ENCODE data around the gene MACO1.
"Not testable (repeated sequence)": the region's sequence is repeated elsewhere in the genome, so short reads cannot be mapped to it uniquely, and the experiment has no call there.

The MACO1 gene, protein sequence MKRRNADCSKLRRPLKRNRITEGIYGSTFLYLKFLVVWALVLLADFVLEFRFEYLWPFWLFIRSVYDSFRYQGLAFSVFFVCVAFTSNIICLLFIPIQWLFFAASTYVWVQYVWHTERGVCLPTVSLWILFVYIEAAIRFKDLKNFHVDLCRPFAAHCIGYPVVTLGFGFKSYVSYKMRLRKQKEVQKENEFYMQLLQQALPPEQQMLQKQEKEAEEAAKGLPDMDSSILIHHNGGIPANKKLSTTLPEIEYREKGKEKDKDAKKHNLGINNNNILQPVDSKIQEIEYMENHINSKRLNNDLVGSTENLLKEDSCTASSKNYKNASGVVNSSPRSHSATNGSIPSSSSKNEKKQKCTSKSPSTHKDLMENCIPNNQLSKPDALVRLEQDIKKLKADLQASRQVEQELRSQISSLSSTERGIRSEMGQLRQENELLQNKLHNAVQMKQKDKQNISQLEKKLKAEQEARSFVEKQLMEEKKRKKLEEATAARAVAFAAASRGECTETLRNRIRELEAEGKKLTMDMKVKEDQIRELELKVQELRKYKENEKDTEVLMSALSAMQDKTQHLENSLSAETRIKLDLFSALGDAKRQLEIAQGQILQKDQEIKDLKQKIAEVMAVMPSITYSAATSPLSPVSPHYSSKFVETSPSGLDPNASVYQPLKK

DNA sequence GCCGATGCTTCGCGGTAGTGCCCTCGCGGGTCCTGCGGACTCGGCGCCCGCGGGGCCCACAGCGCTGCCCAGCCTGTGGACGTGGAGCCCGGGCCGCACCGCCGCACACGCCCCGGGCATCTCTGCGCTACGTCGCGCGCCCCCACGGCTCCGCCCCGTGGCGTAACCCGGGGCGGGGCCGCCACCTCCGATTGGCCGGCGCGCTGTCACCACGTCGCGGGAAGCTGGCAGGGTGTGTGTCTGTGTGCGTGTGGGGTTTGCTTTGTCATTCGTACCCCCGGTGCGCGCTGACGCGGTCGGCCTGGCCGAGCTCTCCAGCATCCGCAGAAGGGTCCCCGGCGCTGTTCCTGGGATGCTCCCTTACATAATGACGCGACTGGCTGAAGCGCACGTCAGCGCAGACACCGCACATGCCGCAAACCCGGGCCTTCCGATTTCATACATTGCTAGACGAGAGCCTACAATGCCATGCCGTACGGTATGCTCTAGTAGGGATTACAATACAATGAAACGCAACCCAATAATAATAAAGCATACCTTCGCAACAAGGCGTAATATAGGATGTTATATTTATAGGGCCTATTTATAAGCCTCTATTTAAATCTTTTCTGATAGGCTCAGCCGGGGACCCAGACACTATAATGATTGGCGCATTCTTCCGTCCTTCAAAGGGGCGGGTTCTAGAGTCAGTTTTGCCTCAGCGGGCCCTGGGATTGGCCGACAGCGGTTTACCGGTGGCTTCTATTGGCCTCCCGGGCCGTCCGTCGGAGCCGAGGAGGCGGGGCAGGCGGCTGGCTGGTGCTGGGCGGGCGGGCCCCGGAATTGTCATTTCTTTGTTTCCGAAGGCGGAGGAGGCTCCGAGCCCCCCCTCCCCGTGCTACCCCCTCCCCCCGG lies at the start of gene MACO1:
Gene MACO1 (plus strand): TSS at position 825 of the 894 bp plus-strand sequence. CDS start 202 bp downstream, outside the sequence.
- Histone ChIP-seq H3K27ac (no peak within 1 kb of the TSS; the same call in 1 of the 2 replicates), H3K4me3 (peak within 1 kb of the TSS; percentile 80), H3K9me3 (ENCODE audit: low read depth, low read length) (no peaks in the 10 kb centered on the region), H3K9ac (ENCODE audit: insufficient read length) (peak within 1 kb of the TSS; percentile 82), H3K36me3 (ENCODE audit: insufficient read depth, low read length) (no peaks in the 10 kb centered on the region)
- no peak for TF ChIP-seq EZH2 (IDR thresholded peaks at IDR 0.05)
- TF ChIP-seq POLR2AphosphoS5 (IDR thresholded peaks at IDR 0.05; ENCODE audit: borderline replicate concordance, low read depth, low read length): peak; percentile 54; the same call in 1 of the 2 replicates
- peak; percentile 96 for DNase-seq (ENCODE audit: low read depth, low spot score)

DNA sequence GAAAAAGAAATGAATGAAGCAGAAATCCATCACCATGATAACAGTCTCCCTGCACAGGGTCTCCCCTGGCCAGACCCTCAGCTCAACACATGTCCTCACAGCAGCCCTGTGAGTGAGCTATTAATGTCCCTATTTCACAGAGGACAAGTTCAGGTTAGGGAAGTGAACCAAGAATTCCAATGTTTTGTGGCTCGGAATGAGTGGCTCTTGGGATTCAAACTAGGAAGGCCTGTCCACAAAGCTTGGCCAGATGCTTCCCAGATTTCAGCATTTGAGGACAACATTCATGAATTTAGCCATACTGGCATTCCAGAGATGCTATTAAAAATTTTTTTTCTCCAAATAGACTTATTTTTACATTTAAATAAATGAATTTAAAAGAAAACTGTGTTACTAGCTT lies 48.2 kb upstream of the MACO1 start:
- DNase-seq (ENCODE audit: low read depth, low spot score); H3K27ac ChIP-seq; H3K9me3 ChIP-seq (ENCODE audit: low read depth, low read length); H3K36me3 ChIP-seq (ENCODE audit: insufficient read depth, low read length); H3K4me3 ChIP-seq; H3K9ac ChIP-seq (ENCODE audit: insufficient read length): not testable (repeated sequence)

DNA sequence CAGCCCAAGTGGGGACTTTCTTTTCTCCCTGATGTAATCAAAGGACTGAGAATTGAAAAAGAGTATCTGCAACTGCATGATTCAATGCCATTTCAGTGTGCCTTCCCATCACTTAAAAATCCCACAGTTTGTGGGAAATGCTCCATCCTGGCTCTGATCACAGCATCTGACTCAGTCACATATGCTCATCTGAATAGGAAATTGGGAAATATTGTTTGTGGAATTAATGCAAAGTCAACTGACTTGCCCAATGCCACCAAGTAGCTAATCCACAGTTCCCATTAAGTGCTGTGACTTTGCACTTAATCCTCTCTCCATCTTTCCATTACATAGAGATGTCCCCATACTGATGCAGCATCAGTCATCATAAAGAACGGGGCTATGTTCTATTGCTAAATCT lies 47.6 kb upstream of the MACO1 start:
- DNase-seq (ENCODE audit: low read depth, low spot score); H3K9ac ChIP-seq (ENCODE audit: insufficient read length): not testable (repeated sequence)

DNA sequence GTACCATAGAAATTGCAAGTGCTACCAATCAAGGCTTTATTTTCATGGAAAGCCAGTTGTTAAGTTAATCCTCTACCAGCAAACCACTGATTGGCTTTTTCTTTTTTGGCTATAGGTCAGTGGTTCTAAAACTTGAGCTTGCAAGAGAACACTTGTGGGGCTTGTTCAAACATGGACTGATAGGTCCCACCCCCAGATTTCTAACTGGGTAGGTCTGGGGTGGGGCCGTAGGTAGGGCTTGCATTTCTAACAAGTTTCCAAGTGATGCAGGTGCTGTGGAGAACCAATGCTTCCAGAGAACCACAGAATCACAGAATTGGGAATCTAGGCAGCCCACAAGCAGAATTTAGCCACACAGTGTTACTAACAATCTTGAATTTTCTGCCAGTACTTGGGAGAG lies 46.8 kb upstream of the MACO1 start:
- H3K9ac ChIP-seq (ENCODE audit: insufficient read length); H3K9me3 ChIP-seq (ENCODE audit: low read depth, low read length); DNase-seq (ENCODE audit: low read depth, low spot score); H3K4me3 ChIP-seq; H3K27ac ChIP-seq; H3K36me3 ChIP-seq (ENCODE audit: insufficient read depth, low read length): not testable (repeated sequence)

More for the DNA sequence above, 47.6 kb upstream of the MACO1 start:
- not testable (repeated sequence) for H3K9me3 ChIP-seq (ENCODE audit: low read depth, low read length); H3K36me3 ChIP-seq (ENCODE audit: insufficient read depth, low read length); H3K27ac ChIP-seq; H3K4me3 ChIP-seq

DNA sequence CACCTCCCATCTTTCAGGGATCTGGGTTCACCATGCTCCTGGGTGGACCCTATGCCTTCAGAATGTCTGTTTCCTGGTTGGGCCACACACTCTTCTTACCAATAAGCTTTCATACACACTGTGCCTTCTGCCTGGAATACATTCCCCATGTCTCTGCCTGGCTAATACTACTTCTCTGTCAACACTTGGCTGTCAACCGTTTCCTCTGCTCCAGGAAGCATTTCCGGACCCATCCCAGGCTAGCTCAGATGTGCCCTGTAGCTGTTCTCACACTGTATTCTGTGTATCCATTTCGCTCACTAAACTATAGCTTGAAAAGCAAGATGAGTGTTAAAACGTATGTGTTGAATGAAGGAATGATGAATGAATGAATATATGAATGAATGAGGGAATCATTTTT lies 43.6 kb upstream of the MACO1 start:
- not testable (repeated sequence) for H3K27ac ChIP-seq; H3K36me3 ChIP-seq (ENCODE audit: insufficient read depth, low read length); H3K4me3 ChIP-seq; H3K9me3 ChIP-seq (ENCODE audit: low read depth, low read length); H3K9ac ChIP-seq (ENCODE audit: insufficient read length)
- peak; percentile 96 for DNase-seq (ENCODE audit: low read depth, low spot score)
- peak; percentile 16; the same call in 1 of the 2 replicates for TF ChIP-seq POLR2AphosphoS5 (IDR thresholded peaks at IDR 0.05; ENCODE audit: borderline replicate concordance, low read depth, low read length)

DNA sequence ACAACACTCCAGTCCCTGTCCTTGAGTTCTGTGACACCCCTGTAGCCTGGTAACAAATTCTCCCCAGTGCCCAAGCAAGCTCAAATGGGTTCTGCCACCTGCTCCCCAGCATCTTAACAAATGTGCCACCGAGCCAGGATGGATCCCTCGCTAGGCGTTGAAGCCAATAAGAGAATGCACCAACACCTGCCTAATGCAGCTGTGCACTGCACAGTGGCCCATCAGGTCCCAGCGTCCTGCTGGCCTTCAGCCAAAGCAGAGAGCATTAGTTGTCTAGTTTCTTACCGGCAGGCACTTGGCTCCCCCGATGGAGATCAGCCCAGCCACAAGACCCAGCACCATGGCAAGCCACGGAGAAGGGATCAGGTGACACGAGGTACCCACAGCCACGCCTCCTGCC lies 42.0 kb upstream of the MACO1 start:
- not testable (repeated sequence) for DNase-seq (ENCODE audit: low read depth, low spot score); H3K36me3 ChIP-seq (ENCODE audit: insufficient read depth, low read length); H3K27ac ChIP-seq; H3K9me3 ChIP-seq (ENCODE audit: low read depth, low read length); H3K4me3 ChIP-seq; H3K9ac ChIP-seq (ENCODE audit: insufficient read length)

DNA sequence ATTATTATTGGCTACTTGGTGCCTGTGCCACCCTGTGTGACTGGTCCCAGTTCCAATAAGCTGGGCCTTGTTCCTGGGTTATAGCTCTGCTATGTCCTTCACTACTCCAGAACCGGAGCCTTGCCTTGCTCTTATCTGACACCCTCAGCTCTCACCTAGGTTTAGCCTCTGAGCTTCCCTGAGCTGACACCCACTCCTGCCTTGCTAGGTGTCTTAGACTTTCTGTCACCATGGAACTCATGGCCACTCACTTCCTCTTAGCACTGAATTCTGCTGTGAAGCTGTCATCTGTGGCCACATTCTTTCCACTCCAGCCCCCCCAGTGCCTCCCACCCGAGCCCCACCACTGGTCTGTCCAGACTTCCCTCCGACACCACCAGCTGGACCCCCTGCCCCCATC lies 41.0 kb upstream of the MACO1 start:
- H3K9ac ChIP-seq (ENCODE audit: insufficient read length); H3K4me3 ChIP-seq; DNase-seq (ENCODE audit: low read depth, low spot score); H3K27ac ChIP-seq; H3K9me3 ChIP-seq (ENCODE audit: low read depth, low read length); H3K36me3 ChIP-seq (ENCODE audit: insufficient read depth, low read length): not testable (repeated sequence)

DNA sequence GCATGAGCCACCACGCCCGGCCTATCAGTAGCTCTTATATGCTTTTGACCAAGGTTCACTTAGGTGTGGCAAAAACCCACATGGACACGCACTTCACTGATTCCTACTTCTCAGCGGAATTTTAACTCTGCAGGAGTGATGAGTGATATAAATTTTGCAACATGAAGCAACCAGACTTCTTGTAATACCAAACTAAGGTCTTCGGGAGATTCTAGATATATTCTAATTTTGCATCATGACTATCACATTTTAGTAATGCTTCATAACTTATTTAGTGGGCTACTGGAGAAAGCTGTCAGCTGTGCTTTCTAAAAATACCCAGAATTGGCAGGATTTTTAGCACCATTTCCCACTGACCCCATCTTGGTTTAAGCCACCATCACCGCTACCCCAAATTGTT lies 37.9 kb upstream of the MACO1 start:
- TF ChIP-seq EZH2 (IDR thresholded peaks at IDR 0.05): no peak
- TF ChIP-seq FOXP2 (optimal IDR thresholded peaks at IDR 0.05; ENCODE audit: control extremely low read depth, extremely low read length, insufficient read depth): no peak
- TF ChIP-seq POLR2AphosphoS5 (IDR thresholded peaks at IDR 0.05; ENCODE audit: borderline replicate concordance, low read depth, low read length): no peak
- DNase-seq (ENCODE audit: low read depth, low spot score): no peak
- H3K9ac ChIP-seq (ENCODE audit: insufficient read length): no peak overlapping the region
- no peaks in the 10 kb centered on the region for H3K36me3 ChIP-seq (ENCODE audit: insufficient read depth, low read length)
- H3K27ac ChIP-seq: no peak overlapping the region
- no peak overlapping the region for H3K4me3 ChIP-seq
- H3K9me3 ChIP-seq (ENCODE audit: low read depth, low read length): no peaks in the 10 kb centered on the region

DNA sequence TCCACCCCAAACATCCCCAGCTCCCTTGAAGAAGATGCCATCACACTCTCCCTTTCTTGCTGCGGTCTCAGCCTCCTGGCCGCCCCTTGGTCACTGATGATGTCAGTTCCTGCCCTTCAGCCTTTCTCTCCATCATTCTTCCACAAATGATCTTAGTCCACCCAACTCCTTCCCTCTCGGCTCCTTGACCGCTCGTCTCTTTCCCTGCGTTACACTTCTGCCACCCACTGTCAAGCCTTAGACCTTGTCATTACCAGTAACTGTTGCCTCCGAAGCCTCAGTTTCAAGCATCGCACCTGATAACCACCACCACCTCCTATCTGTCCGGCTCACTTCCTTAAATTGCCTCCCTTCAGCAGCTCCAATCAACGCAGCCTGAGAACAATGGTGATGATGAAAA lies 33.1 kb upstream of the MACO1 start:
- not testable (repeated sequence) for H3K9me3 ChIP-seq (ENCODE audit: low read depth, low read length); H3K36me3 ChIP-seq (ENCODE audit: insufficient read depth, low read length); H3K4me3 ChIP-seq; H3K9ac ChIP-seq (ENCODE audit: insufficient read length); H3K27ac ChIP-seq; DNase-seq (ENCODE audit: low read depth, low spot score)

DNA sequence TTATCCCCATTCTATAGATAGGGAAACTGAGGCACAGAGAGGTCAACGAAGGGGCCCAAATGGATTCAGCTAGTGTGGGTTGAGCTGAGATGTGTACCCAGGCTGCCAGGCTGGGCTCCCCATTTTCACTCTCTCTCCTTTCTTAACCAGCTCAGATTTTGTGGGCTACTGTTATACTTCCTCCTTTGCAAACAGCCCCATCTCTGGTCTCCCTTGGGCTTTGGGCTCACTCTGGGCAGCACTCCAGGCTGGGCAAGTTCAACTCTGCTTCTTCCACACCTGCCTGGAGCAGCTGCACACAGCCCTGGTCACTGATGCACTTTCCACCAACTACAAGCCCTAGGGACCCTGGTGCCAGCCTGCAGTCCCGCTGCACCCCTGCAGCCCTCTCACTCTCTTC lies 32.6 kb upstream of the MACO1 start:
- H3K36me3 ChIP-seq (ENCODE audit: insufficient read depth, low read length); DNase-seq (ENCODE audit: low read depth, low spot score); H3K9ac ChIP-seq (ENCODE audit: insufficient read length); H3K27ac ChIP-seq; H3K9me3 ChIP-seq (ENCODE audit: low read depth, low read length); H3K4me3 ChIP-seq: not testable (repeated sequence)

DNA sequence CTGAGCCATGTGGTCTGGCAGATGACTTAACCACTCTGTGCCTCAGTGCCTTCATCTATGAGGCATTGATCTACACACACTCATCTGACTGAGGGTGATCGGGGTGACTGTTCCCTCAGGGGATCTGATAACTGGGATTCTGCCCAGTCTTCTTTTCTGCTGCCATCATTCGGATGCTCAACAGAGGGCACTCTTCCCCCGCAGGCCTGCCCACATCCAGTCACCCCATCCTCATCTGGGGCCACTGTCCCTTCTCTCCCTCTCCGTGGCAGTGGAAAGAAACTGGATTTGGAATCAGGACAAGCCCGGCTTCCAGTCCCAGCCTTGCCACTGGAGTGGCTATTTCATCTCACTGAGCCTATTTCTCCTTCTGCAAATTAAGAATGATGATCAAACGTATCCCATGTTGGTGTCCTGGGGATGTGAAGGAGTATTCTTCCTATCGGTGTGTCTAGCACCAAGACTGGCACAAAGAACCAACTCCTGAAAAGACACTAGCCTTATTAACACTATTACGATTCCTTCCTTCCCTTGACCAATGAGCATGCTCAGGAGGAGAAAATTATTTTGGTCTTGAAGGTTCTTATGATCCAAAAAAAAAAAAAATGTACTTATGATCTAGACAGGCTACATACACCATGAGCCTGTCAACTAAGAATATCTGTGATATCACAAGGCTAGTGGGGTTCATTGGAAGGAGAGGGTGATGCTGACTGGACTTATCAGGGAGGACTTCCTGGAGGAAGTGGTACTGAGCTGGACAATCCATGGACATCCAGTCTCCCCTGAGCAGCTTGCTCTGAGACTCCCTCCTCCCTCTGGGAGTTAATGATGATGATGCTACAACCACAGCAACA lies 27.5 kb upstream of the MACO1 start:
- not testable (repeated sequence) for H3K4me3 ChIP-seq; H3K36me3 ChIP-seq (ENCODE audit: insufficient read depth, low read length); H3K27ac ChIP-seq; H3K9me3 ChIP-seq (ENCODE audit: low read depth, low read length); DNase-seq (ENCODE audit: low read depth, low spot score); H3K9ac ChIP-seq (ENCODE audit: insufficient read length)

DNA sequence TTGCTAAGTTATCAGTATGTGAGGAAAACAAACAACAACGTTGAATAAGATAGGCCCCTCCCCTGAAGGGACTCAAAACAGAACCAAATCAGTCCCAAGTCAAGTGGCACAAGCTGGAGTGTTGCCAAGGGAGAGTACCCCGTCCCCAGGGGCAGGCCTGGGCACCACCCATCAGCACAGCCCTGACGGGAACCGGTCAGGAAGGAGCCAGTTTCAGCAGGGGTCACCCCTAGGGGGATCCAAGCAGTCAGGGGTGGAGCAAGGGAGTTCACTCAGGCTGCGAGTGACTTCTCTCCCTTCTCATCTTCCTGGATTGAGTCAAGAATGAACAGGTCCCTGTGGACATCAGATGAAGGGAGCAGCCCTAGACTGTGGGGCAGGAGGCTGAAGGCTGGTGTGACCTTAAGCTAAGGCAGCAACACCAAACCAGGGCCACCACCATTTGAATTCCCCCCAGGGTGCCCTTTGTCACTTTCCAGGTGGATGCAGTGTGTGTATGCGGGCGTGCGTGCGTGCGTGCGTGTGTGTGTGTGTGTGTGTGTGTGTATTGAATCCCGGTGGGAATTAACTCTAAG lies 24.9 kb upstream of the MACO1 start:
- H3K9me3 ChIP-seq (ENCODE audit: low read depth, low read length); H3K9ac ChIP-seq (ENCODE audit: insufficient read length); H3K36me3 ChIP-seq (ENCODE audit: insufficient read depth, low read length); H3K27ac ChIP-seq; H3K4me3 ChIP-seq; DNase-seq (ENCODE audit: low read depth, low spot score): not testable (repeated sequence)

Data from SK-N-MC (cell line).